Stimulated activated CD8-positive, alpha-beta memory T cell treated with anti-CD3 and anti-CD28 coated beads, Interleukin-7, amount 100 ng/mL, for 48 hours (primary cell): ENCODE data around the gene ZNF385C.
"Not testable (repeated sequence)": the region's sequence is repeated elsewhere in the genome, so short reads cannot be mapped to it uniquely, and the experiment has no call there.

Experiments used
- DNase-seq, 2 donors: peaks; one replicate each; pipeline ENCODE4 v3.0.0-alpha.2; 2020; ENCODE audit warnings: low read depth in 1 of 2; ENCODE audit errors: extremely low read depth in 1 of 2

ZNF385C gene, protein sequence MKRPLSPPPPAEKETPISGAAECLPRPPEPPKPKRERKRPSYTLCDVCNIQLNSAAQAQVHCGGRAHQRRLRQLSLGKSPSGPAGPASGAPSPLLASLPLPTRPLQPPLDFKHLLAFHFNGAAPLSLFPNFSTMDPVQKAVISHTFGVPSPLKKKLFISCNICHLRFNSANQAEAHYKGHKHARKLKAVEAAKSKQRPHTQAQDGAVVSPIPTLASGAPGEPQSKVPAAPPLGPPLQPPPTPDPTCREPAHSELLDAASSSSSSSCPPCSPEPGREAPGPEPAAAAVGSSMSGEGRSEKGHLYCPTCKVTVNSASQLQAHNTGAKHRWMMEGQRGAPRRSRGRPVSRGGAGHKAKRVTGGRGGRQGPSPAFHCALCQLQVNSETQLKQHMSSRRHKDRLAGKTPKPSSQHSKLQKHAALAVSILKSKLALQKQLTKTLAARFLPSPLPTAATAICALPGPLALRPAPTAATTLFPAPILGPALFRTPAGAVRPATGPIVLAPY

DNA sequence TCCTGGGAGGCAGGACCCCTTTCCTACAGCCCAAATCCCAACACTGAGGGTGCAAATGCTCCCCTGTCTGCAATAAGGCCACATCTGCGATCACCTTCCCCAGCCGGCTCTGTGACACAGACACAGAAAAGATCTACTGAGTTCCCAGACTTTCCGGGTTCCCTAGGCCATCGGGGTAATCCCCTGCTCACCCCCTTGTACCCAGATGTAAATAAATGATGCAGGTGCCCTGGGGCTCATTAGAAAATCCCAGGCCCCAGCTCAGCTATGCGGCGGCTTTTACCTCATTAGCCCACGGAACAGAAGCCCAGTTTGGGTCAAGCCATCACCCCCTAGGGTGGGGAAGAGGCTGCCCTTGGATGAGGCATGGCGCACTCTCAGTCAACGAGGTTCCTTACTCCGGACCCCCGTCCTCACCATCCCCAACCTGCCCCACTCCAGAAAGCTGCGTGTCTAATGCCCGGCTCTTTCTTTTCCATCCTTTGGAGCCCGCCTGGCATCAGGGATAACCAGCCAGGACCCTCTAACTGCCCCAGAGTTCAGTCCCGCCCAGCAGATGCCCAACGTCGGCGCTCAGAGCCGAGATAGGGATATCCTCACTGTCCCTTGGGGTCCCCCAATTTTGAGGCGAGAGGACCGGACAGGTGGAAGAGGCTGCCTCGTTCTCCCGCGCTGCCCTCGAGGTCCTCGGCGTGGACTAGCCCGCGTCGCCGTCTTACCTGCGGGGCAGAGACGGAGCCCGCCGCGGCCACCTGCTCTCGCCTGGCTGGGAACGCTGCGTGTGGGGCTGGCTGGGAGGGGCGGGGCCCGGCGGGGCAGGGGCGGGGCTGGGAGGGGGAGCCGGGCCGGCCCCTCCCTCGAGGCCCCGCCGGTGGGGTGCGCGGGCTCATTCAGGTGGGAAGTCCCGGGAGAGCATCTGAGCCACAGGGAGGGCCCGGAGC, at the start of gene ZNF385C:
ZNF385C (minus strand) TSS at position 783 of the 941 bp plus-strand sequence. CDS start 35,417 bp downstream, outside the sequence.
- no peak for DNase-seq

DNA sequence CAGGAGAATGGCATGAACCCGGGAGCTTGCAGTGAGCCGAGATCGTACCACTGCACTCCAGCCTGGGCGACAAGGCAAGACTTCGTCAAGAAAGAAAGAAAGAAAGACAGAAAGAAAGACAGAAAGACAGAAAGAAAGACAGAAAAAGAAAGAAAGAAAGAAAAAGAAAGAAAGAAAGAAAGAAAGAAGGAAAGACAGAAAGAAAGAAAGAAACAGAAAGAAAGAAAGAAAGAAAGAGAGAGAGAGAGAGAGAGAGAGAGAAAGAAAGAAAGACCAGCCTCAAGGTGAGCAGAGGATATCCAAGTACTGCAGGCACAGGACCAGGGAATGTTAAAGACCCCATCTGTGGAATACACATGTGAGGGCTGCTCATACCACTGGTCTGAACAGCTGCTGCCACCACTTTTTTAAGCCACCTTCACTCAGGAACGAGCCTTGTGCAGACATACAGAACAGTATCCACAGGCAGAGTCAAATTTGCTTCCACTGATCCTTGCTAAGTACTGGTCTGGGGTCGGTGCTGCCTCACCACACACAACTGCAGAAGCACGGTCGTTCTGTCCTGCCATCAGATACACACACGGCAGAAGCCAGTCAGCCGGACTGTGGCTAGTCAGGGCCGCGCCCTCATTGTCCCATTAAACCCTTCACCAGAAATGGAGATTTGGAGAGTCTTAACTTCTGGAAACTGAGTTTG, 48.8 kb upstream of the ZNF385C start:
- DNase-seq: no peak

DNA sequence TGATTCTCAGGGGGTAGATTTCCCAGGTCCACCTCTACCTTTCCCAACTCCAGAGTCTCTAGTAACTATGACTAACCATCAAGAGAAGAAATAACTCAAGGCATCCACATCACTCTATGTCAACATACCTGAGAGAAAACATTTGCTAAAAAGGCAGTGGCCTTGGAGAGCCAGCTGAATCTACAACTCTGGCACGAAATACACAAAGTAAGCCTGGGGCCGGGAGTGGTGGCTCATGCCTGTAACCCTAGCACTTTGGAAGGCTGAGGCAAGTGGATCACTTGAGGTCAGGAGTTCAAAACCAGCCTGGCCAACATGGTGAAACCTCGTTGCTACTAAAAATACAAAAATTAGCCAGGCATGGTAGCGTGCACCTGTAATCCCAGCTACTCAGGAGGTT, 44.9 kb upstream of the ZNF385C start:
- DNase-seq: not testable (repeated sequence)

DNA sequence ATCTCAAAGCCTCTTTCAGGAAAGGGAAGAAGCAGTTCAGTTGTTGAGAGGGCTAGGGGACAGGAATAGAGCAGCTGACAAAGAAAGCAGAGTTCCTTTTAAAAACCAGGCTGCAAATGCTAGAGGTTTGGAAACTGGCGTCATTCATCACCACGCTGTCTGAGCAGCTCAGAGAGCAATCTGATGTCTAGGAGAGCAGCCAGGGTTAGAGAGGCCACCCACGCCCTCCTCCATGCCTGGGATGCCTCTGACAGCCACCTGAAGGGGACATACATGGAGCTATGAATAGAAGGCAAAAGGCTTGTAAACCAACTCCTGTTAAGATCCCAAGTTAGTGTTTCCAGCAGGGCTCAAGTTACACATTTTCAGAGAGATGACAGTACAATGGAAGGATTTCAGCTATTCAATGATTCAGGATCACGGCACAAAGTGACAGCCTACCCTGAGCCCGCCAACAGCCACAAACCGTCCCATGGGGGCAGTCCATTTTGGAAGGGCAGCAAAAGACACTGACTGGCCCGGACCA, 44.2 kb upstream of the ZNF385C start:
- DNase-seq: no peak

DNA sequence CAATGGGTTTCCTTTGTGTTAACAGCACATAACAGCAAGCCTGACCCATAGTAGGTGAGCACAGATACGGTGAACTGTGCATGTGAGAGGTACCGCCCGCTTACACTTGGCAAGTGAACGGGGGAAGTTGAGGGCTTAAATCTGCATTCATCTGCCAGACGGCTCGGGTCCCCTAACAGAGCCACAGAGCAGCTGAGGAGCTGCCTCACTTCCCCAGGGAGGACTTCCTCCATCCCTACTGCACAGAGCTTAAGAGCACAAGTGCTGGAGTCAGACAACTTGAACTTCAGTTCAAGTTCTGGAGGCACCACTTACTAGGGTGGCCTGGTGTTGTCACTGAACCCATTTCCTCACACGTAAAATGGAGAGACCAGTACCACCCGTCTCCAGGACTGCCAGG, 43.1 kb upstream of the ZNF385C start:
- no peak for DNase-seq

DNA sequence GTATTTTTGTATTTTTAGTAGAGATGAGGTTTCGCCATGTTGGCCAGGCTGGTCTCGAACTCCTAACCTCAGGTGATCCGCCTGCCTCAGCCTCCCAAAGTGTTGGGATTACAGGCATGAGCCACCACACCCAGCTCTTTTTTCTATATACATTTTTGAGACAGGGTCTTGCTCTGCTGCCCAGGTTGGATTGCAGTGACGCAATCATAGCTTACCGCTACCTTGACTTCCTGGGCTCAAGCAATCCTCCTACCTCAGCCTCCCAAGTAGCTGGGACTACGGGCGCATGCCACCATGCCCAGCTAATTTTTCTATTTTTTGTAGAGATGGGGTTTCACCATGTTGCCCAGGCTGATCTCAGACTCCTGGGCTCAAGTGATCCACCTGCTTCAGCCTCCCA, 42.4 kb upstream of the ZNF385C start:
- DNase-seq: not testable (repeated sequence)

DNA sequence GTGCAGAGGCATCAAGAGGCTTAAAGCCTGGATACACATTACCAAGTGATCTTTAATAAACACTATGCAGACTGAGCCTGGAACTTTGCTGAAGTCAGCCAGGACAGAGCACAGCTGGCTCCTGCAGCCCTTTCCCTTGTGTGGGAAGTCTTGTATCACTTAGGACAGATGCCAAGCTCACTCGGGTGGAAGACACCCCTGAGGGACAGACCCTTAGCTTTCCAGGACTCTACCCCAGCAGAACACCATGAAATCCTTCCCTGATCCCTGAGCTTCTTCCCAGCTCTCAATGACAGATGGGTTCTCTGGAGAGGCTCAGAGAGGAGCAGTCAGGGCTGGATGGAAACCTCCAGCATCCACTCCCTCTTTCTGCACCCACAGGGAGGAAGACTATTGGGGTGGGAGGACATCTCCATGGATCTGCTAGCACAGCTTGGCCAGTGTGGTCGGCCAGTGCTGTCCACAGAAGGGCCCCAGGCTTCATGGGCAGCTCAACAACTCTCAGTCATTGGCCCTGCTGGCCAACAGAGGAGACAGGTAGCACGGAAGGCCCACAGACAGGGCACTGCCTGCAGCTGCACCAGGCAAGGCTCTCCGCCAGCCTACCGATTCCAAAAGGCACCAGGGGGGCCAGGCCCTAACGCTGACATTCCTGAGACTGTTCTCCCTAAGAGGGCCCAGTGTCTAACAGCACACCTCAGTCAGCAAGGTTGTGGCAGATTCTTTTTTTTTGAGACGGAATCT, 40.6 kb upstream of the ZNF385C start:
- no peak for DNase-seq

DNA sequence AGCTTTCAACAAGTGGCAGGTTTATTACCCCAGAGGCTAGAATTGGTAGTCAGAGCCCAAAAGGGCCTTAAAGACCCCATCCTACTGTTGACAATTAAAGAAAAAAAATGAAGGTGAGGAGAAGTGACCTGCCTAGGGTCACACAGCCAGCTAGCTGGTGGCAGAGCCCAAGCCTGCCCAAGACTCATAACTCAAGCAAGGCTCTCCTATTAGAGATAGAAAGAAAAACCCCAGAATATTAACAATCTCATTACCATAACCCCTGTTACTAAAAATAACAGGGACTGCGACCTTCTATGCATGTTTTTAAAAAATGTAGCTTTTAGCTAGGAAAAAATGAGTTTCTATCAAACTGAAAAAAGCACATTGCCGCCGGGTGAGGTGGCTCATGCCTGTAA, 38.4 kb upstream of the ZNF385C start:
- DNase-seq: no peak

DNA sequence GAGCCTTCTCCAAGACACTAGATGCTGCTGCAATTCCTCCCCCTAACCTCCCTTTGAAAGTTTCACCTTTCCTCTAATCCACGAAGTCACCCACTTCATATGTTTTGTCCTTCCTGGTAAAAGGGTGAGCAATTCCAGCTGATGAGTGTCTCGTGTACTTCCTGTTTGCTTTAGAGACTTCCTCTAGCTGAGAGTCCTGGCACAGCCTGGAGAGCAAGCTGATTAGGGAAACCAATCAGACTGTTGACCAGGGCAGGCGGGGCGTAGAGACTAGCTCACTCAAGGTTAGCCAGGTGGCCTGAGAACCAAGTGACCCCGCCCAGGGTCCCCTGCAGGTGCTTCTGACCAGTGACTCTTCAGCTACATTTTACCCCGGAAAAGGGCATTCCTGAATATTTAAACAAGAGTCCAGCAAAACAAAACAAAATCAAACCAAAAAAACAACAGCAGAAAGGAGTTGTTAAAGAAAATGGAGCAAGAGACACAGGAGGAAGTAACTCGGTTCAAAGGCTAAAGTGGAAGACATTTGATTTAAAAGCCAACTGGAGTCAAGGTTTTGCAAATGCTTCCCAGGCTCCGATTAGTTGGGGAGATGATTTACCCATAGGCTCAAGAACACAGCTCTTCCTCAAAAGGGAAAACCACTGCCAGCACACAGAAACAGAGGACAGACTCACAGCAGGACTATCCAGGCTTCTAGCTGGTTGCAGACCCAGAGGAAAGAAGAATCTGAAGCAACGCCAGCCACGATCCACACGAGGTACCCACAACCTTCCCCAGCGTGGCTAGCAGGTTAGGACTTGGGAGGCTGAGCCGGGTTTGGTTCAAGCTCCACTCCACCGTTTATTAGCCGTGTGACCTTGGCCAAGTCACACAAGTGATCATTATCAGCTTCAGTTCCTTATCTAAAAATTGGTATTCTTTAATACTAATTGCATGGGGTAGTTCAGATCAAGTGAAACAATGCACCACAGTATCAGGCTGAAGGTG, 37.7 kb upstream of the ZNF385C start:
- DNase-seq: no peak

DNA sequence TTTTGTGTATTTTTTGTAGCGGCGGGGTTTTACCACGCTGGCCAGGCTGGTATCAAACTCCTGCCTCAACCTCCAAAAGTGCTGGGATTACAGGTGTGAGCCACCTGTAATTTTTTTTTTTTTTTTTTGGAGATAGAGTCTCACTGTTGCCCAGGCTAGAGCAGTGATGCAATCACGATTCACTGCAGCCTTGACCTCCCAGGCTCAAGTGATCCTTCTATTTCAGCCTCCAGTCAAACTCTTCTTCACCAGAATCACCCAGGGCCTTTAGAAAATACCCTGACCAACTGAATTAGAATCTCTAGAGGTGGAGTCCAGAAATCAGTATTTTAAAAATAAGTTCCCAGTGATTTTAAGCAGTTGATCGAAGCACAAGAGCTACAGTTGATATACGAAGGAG, 36.9 kb upstream of the ZNF385C start:
- no peak for DNase-seq

DNA sequence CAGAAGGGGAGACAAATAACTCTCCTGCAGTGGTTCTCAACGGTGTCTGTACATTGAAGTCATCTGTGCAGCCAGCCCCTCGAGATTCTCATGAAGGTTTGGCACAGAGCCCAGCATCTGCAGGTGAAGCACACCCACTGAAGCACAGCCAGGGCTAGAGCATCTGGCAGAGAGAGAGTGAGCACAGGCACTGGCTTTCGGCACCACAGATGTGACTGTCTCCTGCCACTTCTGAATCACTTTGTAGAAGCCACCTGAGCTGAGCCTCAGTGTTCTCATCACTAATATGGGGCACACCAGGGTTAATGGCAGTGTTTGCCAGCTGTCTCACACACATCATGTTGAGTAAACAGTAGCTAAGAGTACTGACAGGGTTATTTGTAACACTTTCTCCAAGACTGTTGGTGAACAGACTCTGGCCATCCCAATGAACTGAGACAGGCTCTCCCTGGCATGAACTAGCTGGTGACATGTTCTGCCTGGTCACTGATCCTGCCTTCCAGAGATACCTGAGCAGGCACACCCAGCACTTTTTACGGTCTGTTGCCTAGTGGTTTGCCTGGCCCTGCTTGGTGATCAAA, 35.3 kb upstream of the ZNF385C start:
- DNase-seq: peak in 1 of 2 donors; percentile 26

DNA sequence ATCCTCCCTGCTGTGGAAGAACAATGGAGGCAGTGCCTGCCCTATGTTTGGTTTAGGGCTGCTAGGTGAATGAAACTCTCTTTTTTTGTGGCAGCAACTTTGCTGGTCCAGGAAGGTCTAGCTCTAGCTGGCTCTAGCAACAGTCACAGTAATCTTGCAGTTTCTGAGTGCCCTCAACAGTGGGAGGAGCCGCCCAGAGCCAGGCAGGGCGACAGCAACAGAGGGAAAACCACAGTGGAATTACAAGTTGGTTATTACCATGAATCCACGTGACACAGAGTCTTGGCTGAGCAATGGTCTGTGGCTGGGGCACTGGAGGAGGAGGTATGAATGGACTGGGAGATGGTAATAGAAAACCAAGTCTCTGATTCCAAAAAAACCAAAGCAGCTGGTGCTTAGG, 34.7 kb upstream of the ZNF385C start:
- DNase-seq: peak in 1 of 2 donors; percentile 33

DNA sequence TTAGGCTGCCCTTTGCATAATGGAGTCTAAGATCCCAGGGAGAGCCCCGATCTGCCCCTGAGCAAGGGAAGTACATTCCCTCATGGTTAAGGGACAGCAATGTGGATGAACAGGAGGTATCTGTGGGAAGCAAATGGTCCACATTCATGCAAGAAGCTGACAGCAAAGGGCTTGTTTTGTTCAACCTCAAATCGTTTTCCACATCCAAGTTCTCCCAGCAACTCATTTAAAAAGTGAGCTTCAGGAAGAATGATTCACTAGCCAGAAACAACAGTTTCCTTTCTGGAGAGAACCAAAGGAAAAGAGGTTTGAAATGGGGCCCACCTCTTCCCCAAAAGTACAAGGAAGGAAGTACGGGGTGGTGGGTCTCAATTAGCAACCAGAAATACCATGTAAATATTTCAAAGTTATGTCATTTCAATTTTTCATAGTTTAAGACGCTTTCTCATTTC, 33.7 kb upstream of the ZNF385C start:
- DNase-seq: no peak

DNA sequence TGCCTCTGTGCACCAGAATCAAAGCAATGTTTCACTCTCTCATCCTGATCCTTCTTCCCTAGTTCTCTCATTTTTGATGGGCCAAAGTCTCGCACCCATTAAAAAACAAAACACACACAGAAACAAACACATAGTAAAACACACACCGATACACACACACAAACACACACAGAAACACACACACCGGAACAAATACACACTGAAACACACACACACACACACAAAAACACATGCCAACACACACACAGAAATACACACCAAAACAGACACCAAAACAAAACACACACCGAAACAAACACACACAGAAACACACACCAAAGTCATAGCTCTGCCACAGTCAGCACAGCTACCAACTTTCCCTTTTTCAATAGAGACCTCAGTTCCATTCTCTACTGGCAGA, 33.0 kb upstream of the ZNF385C start:
- DNase-seq: no peak

DNA sequence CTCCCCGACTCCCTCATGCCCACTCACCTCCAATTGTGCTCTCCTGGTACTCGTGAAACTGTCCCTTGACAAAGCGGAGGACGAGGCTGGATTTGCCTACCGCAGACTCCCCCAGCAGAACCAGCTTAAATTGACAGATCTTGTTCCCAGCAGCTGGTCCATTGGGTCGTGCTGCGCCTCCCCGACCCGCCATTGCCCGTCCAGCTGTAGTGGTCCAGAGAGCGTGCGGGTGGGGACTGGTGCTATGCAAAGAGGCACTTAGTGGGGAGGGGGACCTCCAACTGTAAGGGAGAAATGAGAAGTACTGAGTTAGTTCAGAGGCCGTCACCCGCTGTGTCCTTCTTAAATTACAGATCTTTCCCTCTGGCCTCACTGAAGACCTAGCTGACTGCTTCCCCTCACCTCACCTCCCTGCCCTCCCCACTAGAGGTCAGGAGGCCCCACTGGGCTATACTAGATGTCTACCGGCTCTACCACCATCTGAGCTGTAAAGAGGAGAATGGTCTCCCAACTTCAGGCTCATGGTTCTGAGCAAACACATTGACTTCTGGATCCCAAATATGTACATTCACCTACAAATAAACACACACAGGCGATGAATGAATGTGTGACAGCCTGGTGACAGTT, 32.1 kb upstream of the ZNF385C start:
- DNase-seq: no peak

DNA sequence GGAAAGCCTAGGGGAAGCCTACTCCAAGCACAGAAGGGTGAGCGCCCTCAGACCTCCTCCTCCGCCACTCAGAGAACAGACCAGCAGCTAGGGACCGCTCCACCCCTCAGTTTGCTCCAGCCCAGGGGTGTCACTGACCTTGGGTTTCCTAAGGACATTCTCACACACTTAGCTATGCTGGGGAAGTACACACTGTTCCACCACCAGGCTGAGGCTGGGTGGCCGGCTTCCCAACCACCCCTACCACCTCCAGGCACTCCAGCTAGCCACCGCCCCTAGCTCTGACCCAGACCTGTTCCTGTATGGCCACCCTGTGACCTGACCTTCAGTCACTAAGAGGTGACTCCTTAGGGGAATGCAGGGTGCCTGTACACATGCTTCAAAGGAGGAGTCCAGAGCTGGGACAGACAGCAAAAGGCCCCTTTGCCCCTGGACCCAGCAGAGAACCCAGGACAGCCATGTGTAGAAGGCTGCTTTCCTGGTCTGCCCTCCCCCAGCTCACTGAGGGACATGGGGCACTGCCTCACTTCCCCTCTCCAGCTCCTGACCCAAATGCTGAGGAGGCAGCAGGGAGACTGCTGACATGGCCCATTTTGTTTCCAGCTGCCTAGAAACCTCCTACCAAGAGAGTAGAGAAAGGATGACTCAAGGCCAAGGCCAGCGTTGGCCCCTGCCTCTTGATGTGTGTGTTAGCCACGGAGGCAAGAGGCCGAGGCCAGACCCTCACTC, 31.0 kb upstream of the ZNF385C start:
- DNase-seq: no peak

DNA sequence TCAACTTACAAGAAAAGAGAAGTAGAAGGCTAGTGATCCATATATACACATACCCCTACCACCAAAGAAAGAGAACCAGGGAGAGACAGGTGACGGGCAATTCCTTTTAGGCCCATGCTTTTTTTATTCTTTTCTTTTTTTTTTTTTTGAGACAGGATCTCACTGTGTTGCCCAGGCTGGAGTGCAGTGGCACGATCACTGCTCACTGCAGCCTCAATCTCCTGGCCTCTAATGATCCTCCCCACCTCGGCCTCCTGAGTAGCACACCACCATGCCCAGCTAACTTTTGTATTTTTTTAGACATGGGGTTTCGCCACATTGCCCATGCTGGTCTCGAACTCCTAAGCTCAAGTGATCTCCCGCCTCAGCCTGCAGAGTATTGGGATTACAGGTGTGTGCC, 29.1 kb upstream of the ZNF385C start:
- DNase-seq: no peak
